ENCODE results near the gene LY6G6F.

DNA sequence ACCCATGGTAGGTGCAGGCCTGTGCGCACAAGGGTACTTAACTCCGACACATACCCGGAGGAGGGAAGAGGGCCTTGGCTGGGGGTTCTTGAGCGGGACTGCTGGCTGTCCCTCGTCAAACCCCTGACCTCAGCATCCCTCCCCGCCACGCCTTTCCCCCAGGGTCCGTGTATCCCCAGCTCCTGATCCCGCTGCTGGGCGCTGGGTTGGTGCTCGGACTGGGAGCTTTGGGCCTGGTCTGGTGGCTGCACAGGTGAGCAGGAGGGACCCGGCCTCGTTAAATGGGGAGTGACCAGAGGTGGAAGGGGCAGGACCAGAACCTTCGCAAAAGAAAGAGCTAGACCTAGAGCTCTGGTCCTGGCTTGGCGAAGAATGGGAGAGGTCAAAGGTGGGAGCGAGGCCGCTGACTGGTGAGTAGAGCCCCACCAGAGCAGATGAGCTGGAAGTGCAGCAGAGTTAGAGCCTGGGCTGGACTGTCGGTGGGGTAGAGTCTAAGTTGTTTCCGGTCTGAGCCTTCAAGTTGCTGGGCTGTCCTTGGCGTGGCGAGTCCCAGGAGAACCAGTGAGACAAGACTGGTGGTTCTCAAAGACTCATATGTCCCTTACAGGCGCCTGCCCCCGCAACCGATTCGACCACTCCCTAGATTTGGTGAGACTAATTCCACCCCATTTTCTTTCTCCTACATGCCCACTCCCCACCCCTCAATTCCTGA is 17.5 kb downstream of the LY6G6F start:
- TF ChIP-seq POLR2A (IDR thresholded peaks at IDR 0.05): no peak
- TF ChIP-seq POLR2AphosphoS5 (IDR thresholded peaks at IDR 0.05; ENCODE audit: insufficient read depth in 1 of 2, low read depth in 1 of 2): no peak

Measured in vagina (tissue), 2 donors.